ENCODE measurements around the gene ABAT. TPM values are rescaled to one million over a fixed set of nuclear protein-coding genes. Genes with fewer than 3 reads are reported as not detected.

ABAT gene
- total and polyA plus RNA-seq, 2 of the 8 experiments (the other 6 are each of a cell fraction or from before 2014, with no cell fraction given) = 6.4 to 8.4 TPM

GRCh38 chr16:8703693-8704092 is 29.3 kb downstream of the ABAT start:
- Histone ChIP-seq H3K4me1 (replicated peaks in 1 of 4; ENCODE audit: control insufficient read depth in 3 of 4, insufficient read depth in 4 of 4, low read length in 3 of 4) (no peaks in the 10 kb centered on the region), H3K23me2 (ENCODE audit: low read depth, low read length) (no peaks in the 10 kb centered on the region), H3K9ac (replicated peaks in 1 of 4; ENCODE audit: extremely low read depth in 1 of 4, low read depth in 3 of 4, low read length in 3 of 4) (no peak overlapping the region), H4K5ac (ENCODE audit: insufficient read length, low read depth, low read length) (no peak overlapping the region), H2BK20ac (ENCODE audit: low read length) (no peak overlapping the region), H3K23ac (ENCODE audit: insufficient read length) (no peak overlapping the region), H2AFZ (ENCODE audit: low read length) (no peak overlapping the region), H3K9me3 (ENCODE audit: insufficient read depth in 2 of 2, low read depth in 1 of 2, low read length in 1 of 2) (no peaks in the 10 kb centered on the region), H3K18ac (ENCODE audit: extremely low read depth, low read length) (no peak overlapping the region), H4K20me1 (replicated peaks in 1 of 2; ENCODE audit: control insufficient read depth in 1 of 2, insufficient read depth in 2 of 2, low read length in 2 of 2) (no peaks in the 10 kb centered on the region), H3K79me2 (ENCODE audit: control insufficient read depth in 1 of 2, insufficient read depth in 2 of 2, low read length in 2 of 2) (no peaks in the 10 kb centered on the region), H4K91ac (replicated peaks; ENCODE audit: insufficient read length, low read length) (no peak overlapping the region), H3K79me1 (ENCODE audit: low read depth, low read length) (no peaks in the 10 kb centered on the region), H2AK5ac (ENCODE audit: low read depth, low read length) (0 out of 2 replicates have a peak overlapping the region, but pooled peaks have one; percentile 39), H3K4me2 (ENCODE audit: insufficient read depth in 1 of 2, low read depth in 2 of 2, low read length in 2 of 2) (no peak overlapping the region), H2BK120ac (replicated peaks; ENCODE audit: low read depth, low read length) (no peak overlapping the region), H3K36me3 (ENCODE audit: control insufficient read depth in 2 of 4, insufficient read depth in 4 of 4, low read length in 3 of 4) (no peaks in the 10 kb centered on the region), H2BK12ac (ENCODE audit: low read depth, low read length) (no peak overlapping the region), H2BK5ac (ENCODE audit: low read depth, low read length) (no peak overlapping the region), H3K27me3 (replicated peaks in 1 of 4; ENCODE audit: control insufficient read depth in 3 of 4, extremely low read depth in 1 of 4, insufficient read depth in 3 of 4, low read length in 3 of 4) (no peaks in the 10 kb centered on the region), H3K27ac (ENCODE audit: low read depth, low read length) (no peak overlapping the region), H2BK15ac (ENCODE audit: low read length) (no peak overlapping the region), H3K4ac (replicated peaks; ENCODE audit: insufficient read length, low read depth, low read length) (no peak overlapping the region), H3K14ac (ENCODE audit: insufficient read length) (no peak overlapping the region), H3K56ac (replicated peaks; ENCODE audit: insufficient read length, low read depth, low read length) (no peak overlapping the region), H4K8ac (ENCODE audit: extremely low read depth, insufficient read depth, low read length) (no peak overlapping the region), H3K4me3 (ENCODE audit: extremely low read depth in 1 of 4, insufficient read depth in 2 of 4, low read depth in 3 of 4, low read length in 4 of 4) (no peak overlapping the region)
- 90% methylated on average over 2 of the region's 2 CpGs; no CpG with 5 or more reads in 1 of the 2 experiments for WGBS, 2 experiments (ENCODE audit: extremely low coverage in 1 of 2, insufficient coverage in 1 of 2, insufficient read length in 1 of 2, insufficient replicate concordance in 2 of 2, low coverage in 1 of 2, low lambda C conversion rate in 2 of 2, missing lambda C conversion rate in 1 of 2)
- no peak for TF ChIP-seq SIN3A (conservative IDR thresholded peaks at IDR 0.05 in 1 of 2, IDR thresholded peaks at IDR 0.05 in 1 of 2; ENCODE audit: low read depth in 1 of 2, low read length in 2 of 2)
- no peak for TF ChIP-seq EGR1 (IDR thresholded peaks at IDR 0.05; ENCODE audit: borderline replicate concordance, low read depth, low read length)
- ChIA-PET CTCF (ENCODE audit: partially characterized antibody) (interaction anchor here (0.6 to 1.1 kb wide), 2 partner anchors 107 to 173 kb away, joined by 3 read pairs; no protein-coding TSS in a partner anchor), POLR2A (ENCODE audit: partially characterized antibody) (no interaction called here)
- DNase-seq (ENCODE audit: low read depth in 1 of 2, low spot score in 2 of 2) (no peak), FAIRE-seq (no peak)
